T47D (cell line): ENCODE data around the gene AGRN.
"Not testable (repeated sequence)": the region's sequence is repeated elsewhere in the genome, so short reads cannot be mapped to it uniquely, and the experiment has no call there.

ENCODE experiments used
- DNase-seq, 2 experiments: peaks; one replicate each; pipeline versions ENCODE4 v3.0.0 to v3.0.0-alpha.2; 2011 to 2012; ENCODE audit warnings: low read depth in 1 of 2, low spot score in 1 of 2
- JUND ChIP-seq: IDR thresholded peaks from 2 replicates; pipeline ENCODE4 v1.6.1; 2012; ENCODE audit warnings: low read depth
- in situ Hi-C: cut with HindIII; loops from 2 replicates; pipeline ENCODE4 v1.10.0; 2016; ENCODE audit warnings: low sequenced_read_pairs, low pct_unique_long_range_greater_than_20kb

The AGRN gene

DNA sequence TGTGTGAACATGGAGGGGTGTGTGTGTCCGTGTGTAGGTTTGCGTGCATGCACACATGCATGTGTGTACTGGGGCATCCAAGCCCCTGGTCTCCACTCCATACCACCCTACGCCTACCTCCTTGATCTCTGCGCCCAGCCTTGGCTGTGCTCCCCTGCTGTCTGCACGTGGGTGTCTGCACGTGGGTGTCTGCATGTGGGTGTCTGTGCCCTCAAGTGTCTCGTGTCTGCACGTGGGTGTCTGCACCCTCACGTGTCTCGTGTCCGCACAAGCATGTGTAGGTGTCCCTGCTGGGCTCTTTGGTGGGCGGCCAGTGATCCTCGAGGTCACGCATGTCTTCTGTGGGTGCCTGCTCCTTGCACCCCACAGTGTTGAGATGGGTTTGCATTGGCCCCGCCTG lies 33.1 kb downstream of the AGRN start:
- no peak for DNase-seq
- in situ Hi-C loops = no loop called here
- no peak for TF ChIP-seq JUND

DNA sequence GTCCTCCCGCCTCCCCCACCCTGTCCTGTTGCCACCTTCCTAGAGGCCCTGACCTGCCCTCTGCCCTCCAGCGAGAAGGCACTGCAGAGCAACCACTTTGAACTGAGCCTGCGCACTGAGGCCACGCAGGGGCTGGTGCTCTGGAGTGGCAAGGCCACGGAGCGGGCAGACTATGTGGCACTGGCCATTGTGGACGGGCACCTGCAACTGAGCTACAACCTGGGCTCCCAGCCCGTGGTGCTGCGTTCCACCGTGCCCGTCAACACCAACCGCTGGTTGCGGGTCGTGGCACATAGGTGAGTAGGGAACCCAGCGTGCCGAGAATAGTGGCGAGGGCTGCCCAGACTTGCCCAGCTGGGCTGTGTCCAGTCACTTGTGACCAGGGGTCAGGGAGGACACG lies 33.8 kb downstream of the AGRN start:
- TF ChIP-seq JUND = no peak
- DNase-seq = no peak
- in situ Hi-C loops = no loop called here

DNA sequence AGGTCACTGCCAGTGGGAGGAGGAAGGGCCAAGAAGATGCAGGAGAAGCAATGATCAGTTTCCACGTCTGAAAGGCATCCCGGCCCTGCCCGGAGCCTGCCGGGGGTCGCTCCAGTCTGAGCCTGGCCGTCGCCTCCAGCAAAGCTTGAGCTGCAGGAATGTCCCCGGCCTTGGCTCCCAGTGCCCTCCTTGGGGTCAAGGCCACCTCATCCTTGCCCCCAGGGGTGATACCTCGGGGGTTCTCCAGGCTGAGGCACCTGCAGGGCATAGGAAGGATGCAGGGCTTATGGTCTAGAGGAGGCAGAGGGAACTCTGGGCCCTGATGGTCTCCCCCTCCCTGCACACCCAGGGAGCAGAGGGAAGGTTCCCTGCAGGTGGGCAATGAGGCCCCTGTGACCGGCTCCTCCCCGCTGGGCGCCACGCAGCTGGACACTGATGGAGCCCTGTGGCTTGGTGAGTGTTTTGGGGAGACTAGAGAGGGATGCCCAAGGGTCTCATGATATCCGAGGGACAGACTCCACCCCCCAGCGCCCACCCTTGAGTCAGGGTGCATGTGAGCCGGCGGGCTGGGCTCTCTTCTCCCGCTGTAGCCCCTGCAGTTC lies 34.3 kb downstream of the AGRN start:
- no peak for TF ChIP-seq JUND
- in situ Hi-C loops = no loop called here
- DNase-seq = no peak

DNA sequence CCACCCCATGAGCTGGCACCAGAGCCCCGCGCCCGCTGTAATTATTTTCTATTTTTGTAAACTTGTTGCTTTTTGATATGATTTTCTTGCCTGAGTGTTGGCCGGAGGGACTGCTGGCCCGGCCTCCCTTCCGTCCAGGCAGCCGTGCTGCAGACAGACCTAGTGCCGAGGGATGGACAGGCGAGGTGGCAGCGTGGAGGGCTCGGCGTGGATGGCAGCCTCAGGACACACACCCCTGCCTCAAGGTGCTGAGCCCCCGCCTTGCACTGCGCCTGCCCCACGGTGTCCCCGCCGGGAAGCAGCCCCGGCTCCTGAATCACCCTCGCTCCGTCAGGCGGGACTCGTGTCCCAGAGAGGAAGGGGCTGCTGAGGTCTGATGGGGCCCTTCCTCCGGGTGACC lies 35.1 kb downstream of the AGRN start:
- in situ Hi-C loops = no loop called here
- no peak for TF ChIP-seq JUND
- DNase-seq = no peak

DNA sequence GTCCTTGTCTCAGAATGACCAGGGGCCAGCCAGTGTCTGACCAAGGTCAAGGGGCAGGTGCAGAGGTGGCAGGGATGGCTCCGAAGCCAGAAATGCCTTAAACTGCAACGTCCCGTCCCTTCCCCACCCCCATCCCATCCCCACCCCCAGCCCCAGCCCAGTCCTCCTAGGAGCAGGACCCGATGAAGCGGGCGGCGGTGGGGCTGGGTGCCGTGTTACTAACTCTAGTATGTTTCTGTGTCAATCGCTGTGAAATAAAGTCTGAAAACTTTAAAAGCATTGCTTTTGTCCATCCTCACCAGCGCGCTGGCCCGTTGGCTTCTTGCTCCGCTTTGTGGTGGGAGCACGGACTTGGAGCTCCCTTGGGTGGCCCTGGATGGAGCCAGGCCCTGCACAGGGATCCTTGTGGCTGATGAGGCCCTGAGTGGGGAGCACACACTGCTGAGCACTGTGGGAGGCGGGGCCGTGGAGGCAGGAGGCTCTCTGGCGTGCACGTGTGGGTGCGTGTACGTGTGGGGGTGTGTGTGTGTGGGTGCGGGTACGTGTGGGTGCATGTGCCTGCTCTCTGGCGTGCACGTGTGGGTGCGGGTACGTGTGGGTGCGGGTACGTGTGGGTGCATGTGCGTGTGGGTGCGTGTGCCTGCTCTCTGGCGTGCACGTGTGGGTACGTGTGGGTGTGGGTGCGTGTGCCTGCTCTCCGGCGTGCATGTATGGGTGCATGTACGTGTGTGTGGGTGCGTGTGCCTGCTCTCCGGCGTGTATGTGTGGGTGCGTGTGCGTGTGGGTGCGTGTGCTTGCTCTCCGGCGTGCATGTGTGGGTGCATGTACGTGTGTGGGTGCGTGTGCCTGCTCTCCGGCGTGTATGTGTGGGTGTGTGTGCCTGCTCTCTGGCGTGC lies 36.2 kb downstream of the AGRN start:
- no peak for TF ChIP-seq JUND
- in situ Hi-C loops = no loop called here

DNA sequence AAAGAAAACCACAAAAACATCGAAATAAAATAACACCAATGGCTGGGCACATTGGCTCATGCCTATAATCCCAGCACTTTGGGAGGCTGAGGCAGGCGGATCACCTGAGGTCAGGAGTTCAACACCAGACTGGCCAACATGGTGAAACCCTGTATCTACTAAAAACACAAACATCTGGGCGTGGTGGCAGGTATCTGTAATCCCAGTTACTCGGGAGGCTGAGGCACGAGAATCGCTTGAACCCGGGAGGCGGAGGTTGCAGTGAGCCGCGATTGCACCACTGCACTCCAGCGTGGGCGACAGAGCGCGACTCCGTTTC lies 37.8 kb downstream of the AGRN start:
- in situ Hi-C loops, DNase-seq: not testable (repeated sequence)

More for the DNA sequence above, 36.2 kb downstream of the AGRN start:
- no peak for DNase-seq

DNA sequence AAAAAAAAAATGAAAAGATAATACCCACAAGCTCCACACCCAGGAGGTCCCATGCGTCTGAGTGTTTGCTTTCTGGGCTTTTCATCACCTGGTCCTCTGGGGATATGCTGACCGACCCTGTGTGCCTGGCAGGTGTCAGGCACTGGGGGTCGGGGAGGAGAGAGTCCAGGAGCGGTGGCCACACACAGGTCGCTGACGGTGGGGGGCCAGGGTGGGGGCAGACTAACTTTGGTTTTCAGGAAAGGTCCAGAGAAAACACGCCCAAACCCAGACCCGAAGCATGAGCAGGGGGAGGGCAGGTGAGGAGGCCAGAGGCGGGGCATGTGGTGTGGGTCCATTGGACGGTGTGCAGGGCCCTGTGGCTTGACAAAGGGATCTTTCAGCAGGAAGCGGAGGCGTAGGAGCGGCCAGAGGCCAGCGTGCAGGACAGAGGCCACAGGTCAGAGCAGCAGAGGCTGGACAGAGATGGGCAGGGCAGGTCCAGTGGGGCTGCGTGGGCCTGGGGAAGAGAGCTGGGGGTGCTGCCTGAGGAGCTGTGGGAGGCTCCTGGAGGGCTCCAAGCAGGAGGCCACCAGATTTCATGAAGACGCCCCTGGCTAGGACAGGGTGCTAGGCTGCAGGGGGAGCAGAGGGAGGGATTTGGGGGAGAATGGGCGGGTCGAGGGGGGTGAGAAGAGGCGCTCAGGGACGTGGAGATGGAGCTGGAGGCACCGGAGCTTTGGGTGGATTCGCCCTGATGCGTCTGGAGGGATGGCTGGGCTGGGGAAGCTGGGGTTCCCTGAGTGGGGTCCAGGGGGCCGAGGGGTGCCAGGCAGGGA lies 38.4 kb downstream of the AGRN start:
- no peak for TF ChIP-seq JUND
- in situ Hi-C loops = no loop called here
- no peak for DNase-seq

DNA sequence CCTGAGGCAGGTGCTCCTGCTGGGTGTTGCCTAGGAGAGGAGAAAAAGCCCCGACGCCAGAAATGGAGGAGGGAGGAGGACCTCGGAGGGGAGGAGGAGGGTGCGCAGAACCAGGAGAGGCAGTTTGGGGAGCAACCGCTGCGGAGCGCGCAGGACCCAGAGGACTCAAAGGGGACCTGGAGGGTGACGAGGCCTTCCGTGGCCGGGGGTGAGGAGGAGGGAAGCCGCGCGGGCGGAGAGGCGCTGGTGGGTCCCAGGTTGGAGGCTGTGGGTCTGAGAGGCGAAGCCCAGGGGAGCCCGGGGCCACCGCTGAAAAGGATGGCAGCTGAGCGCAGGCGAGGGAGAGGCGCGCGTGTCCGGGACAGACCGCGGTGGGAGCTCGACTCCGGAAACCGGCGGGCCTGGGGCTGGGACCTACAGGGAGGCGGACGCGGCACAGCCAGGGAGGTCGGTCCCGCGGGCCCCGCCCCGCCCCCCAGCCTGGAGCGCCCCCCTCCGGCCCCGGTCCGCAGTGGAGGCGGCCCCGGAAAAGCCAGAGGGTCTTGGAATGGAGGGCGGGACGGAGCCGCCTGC lies 39.1 kb downstream of the AGRN start:
- TF ChIP-seq JUND = no peak
- peak; percentile 27 to 38 for DNase-seq
- in situ Hi-C loops = no loop called here

DNA sequence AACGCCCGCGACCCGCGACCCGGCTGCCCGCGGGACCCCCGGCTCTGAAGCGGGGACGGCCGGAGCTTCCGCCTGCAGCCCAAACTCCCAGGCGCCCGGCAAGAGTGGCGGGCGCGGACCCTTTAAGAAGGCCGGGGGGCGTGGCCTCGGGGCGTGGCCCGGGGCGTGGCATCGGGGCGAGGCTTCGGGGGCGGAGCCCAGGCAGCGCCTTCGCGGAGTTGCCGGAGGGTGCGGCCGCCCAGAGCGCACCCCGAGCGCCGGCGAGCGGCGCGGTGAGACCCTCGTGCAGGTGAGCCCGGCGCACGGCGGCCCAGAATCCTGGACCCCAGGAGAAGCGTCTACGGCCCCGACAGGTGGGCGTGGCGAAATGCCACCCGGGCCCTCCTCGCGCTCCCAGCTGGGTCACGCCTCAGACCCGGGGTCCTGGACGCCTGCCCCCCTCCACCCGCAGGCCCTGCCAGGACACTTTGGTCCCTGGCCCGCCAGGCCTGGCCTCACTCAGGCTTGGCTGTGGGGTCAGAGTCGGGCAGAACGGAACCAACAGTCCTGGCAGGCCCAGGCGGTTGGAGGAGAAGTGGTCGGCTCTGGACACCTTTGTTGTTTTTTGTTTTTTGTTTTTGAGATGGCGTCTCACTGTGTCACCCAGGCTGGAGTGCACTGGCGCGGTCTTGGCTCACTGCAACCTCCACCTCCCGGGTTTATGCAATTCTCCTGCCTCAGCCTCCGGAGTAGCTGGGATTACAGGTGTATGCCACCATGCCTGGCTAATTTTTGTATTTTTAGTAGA lies 39.8 kb downstream of the AGRN start:
- peak; percentile 84 for DNase-seq
- no peak for TF ChIP-seq JUND
- in situ Hi-C loops = no loop called here

DNA sequence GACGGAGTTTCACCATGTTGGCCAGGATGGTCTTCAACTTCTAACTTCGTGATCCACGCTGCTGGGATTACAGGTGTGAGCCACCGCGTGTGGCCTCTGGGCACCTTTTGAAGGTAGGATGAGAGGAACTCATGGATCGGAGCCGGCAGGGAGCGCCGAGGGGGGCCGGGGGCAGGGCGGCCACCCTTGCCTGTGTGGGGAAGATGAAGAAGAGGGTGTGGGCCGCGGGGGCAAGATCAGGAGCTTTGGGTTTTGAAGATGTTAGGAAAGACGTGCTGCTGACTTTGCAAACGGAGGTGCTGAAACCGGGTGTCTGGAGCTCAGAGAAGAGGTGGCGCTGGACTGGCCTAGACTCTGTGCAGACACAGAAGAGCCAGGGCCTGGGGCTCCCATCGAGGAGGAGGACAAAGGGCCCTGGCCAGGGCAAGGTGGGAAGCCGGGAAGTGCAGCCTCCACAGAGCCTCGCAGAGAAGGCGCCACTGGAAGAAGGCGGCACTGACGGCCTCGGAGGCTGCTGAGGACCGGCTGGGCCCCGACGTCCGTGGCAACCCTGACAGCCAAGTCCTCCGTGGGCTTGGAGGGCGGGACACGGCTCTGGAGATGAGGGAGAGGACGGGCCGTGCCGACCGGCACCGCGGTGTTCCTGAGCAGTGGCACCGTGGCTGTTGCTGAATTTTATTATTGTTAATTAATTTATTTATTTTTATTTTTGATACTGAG lies 40.5 kb downstream of the AGRN start:
- in situ Hi-C loops = no loop called here

DNA sequence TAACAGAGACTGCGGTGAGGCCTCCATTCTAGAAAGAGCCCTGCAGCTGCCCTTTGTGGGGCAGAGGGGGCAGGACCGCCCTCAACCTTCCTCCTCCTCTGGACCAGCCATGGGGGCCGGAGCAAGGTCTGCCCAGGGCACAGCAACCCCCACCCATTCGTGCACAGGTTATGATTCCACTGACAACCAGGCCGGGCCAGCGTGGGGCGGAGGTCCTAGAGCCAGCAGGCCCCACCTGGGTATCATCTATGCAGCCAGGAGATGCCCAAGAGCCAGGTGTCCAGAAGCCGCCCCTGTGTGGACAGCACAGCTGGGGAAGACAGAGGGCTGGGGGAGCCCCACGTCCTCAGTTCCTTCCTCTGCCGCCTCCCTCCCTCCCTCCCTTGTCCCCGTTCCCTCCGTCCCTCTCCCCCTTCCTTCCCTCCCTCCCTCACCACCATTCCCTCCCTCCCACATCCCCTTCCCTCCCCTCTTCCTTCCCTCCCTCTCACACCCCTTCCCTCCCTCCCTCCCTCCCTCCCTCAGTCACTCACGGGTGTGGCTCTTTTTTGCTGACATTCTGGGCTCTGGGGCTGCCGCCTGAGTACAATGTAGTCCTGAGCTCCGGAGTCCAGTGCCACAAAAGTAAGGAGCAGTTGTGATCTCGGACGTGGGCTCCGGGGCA lies 41.9 kb downstream of the AGRN start:
- DNase-seq = no peak
- in situ Hi-C loops = no loop called here
- TF ChIP-seq JUND = no peak

More for the DNA sequence above, 40.5 kb downstream of the AGRN start:
- DNase-seq = no peak
- TF ChIP-seq JUND = no peak
